ENCODE measurements around the gene ZNF853. TPM values are rescaled to one million over a fixed set of nuclear protein-coding genes. Genes with fewer than 3 reads are reported as not detected.

The ZNF853 gene
- total and polyA plus RNA-seq, 2 of the 8 experiments (the other 6 are each of a cell fraction or from before 2014, with no cell fraction given) = 4.3 to 5.7 TPM

DNA sequence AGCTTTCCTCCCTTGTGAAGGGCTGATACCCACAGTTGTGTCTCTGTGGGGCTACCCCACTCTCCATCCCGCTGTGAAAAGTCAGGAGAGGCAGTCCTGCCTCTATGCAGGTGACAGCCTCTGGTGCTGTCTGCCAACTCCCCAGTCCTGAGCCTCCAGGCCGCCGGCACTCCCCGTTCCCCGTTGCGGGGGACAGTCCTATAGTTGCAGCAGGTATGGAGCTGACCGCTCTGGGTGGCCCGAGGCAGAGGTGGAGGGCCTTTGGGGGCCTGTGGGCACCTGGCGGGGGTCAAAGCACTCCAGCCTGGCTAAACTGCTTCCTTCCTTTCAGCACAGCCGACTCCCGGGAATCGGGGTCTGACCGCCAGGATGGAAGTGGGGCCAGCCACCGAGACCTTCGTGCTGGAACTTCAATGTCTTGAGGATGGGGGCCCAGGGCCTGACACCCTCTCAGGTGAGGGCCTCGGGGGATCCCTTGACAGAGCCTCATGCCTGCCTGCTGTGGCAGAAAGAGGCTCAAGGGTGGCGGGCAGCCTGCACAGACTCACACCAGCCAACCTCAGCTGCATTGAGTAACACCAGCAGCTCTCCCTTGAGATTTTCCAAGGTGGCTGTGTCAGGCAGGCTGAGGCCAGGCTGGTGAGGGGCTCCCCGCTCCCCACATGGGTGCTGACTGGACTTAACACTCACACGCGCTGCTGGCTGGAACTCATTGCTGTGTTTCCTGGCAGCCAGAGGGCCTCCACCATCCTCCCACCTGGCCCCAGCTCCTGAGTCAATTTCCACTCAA is 1.6 kb downstream of the ZNF853 start:
- no peak overlapping the region for H3K23ac ChIP-seq (ENCODE audit: insufficient read length)
- peaks cover 2 to 11% (median 6%) of the 10 kb centered on the region in 4 experiments; a peak in 4 of 8 replicates for H3K36me3 ChIP-seq (ENCODE audit: control insufficient read depth in 2 of 4, insufficient read depth in 4 of 4, low read length in 3 of 4)
- H4K5ac ChIP-seq (ENCODE audit: insufficient read length, low read depth, low read length) = no peak overlapping the region
- H3K9me3 ChIP-seq (ENCODE audit: insufficient read depth in 2 of 2, low read depth in 1 of 2, low read length in 1 of 2) = no peaks in the 10 kb centered on the region
- H3K4me2 ChIP-seq (ENCODE audit: insufficient read depth in 1 of 2, low read depth in 2 of 2, low read length in 2 of 2) = no peak overlapping the region
- H3K18ac ChIP-seq (ENCODE audit: extremely low read depth, low read length) = no peak overlapping the region
- DNase-seq (ENCODE audit: low read depth in 1 of 2, low spot score in 2 of 2) = no peak
- CTCF ChIA-PET (ENCODE audit: partially characterized antibody) = interaction anchor here (0.7 to 1.0 kb wide), 3 partner anchors 38 to 241 kb away, joined by 3 read pairs; no protein-coding TSS in a partner anchor
- H4K20me1 ChIP-seq (replicated peaks in 1 of 2; ENCODE audit: control insufficient read depth in 1 of 2, insufficient read depth in 2 of 2, low read length in 2 of 2) = peaks cover 0 to 7% of the 10 kb centered on the region in 2 experiments
- no peak overlapping the region for H4K91ac ChIP-seq (replicated peaks; ENCODE audit: insufficient read length, low read length)
- no peak overlapping the region for H2BK15ac ChIP-seq (ENCODE audit: low read length)
- peaks cover 0 to 12% (median 7%) of the 10 kb centered on the region in 4 experiments; a peak in 5 of 7 replicates for H3K4me1 ChIP-seq (replicated peaks in 1 of 4; ENCODE audit: control insufficient read depth in 3 of 4, insufficient read depth in 4 of 4, low read length in 3 of 4)
- no peak overlapping the region for H3K9ac ChIP-seq (replicated peaks in 1 of 4; ENCODE audit: extremely low read depth in 1 of 4, low read depth in 3 of 4, low read length in 3 of 4)
- H2BK20ac ChIP-seq (ENCODE audit: low read length) = no peak overlapping the region
- peaks cover 7% of the 10 kb centered on the region; the same call in 1 of the 2 replicates for H3K23me2 ChIP-seq (ENCODE audit: low read depth, low read length)
- H4K8ac ChIP-seq (ENCODE audit: extremely low read depth, insufficient read depth, low read length) = no peak overlapping the region
- POLR2A ChIA-PET (ENCODE audit: partially characterized antibody) = interaction anchor here (0.6 to 2.0 kb wide), 3 partner anchors 27 to 101 kb away, joined by 3 to 6 read pairs (median 3); partner anchors contain the start of gene INTS15
- no peak overlapping the region for H3K56ac ChIP-seq (replicated peaks; ENCODE audit: insufficient read length, low read depth, low read length)
- no peak overlapping the region for H2BK5ac ChIP-seq (ENCODE audit: low read depth, low read length)
- TF ChIP-seq SIX5 (IDR thresholded peaks at IDR 0.05; ENCODE audit: low read depth, low read length) = no peak
- TF ChIP-seq, protein P1, sequence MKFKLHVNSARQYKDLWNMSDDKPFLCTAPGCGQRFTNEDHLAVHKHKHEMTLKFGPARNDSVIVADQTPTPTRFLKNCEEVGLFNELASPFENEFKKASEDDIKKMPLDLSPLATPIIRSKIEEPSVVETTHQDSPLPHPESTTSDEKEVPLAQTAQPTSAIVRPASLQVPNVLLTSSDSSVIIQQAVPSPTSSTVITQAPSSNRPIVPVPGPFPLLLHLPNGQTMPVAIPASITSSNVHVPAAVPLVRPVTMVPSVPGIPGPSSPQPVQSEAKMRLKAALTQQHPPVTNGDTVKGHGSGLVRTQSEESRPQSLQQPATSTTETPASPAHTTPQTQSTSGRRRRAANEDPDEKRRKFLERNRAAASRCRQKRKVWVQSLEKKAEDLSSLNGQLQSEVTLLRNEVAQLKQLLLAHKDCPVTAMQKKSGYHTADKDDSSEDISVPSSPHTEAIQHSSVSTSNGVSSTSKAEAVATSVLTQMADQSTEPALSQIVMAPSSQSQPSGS (IDR thresholded peaks at IDR 0.05; ENCODE audit: low read length) = no peak
- TF ChIP-seq JUND (IDR thresholded peaks at IDR 0.05; ENCODE audit: low read length) = no peak
- TF ChIP-seq JUN (IDR thresholded peaks at IDR 0.05; ENCODE audit: low read depth, low read length) = no peak
- no peak for TF ChIP-seq GABPA (IDR thresholded peaks at IDR 0.05; ENCODE audit: borderline replicate concordance, insufficient read depth, low read length)
- TF ChIP-seq CHD2 (IDR thresholded peaks at IDR 0.05; ENCODE audit: low read length) = no peak
- no peak for TF ChIP-seq RXRA (IDR thresholded peaks at IDR 0.05; ENCODE audit: insufficient read depth, low read depth, low read length)
- TF ChIP-seq CBX5 (IDR thresholded peaks at IDR 0.05; ENCODE audit: low read depth, low read length) = no peak
- no peaks in the 10 kb centered on the region for H3K79me2 ChIP-seq (ENCODE audit: control insufficient read depth in 1 of 2, insufficient read depth in 2 of 2, low read length in 2 of 2)
- no peak overlapping the region for H3K4me3 ChIP-seq (ENCODE audit: extremely low read depth in 1 of 4, insufficient read depth in 2 of 4, low read depth in 3 of 4, low read length in 4 of 4)
- H2AFZ ChIP-seq (ENCODE audit: low read length) = no peak overlapping the region
- no peak for FAIRE-seq
- H2BK120ac ChIP-seq (replicated peaks; ENCODE audit: low read depth, low read length) = no peak overlapping the region
- H2BK12ac ChIP-seq (ENCODE audit: low read depth, low read length) = no peak overlapping the region
- no peak overlapping the region for H3K4ac ChIP-seq (replicated peaks; ENCODE audit: insufficient read length, low read depth, low read length)
- H3K27ac ChIP-seq (ENCODE audit: low read depth, low read length) = no peak overlapping the region
- 94% methylated on average over 20 of the region's 20 CpGs; no CpG with 5 or more reads in 1 of the 2 experiments for WGBS, 2 experiments (ENCODE audit: extremely low coverage in 1 of 2, insufficient coverage in 1 of 2, insufficient read length in 1 of 2, insufficient replicate concordance in 2 of 2, low coverage in 1 of 2, low lambda C conversion rate in 2 of 2, missing lambda C conversion rate in 1 of 2)
- H2AK5ac ChIP-seq (ENCODE audit: low read depth, low read length) = no peak overlapping the region
- peaks cover 0 to 4% (median 0%) of the 10 kb centered on the region in 4 experiments; a peak in 1 of 7 replicates for H3K27me3 ChIP-seq (replicated peaks in 1 of 4; ENCODE audit: control insufficient read depth in 3 of 4, extremely low read depth in 1 of 4, insufficient read depth in 3 of 4, low read length in 3 of 4)
- H3K14ac ChIP-seq (ENCODE audit: insufficient read length) = no peak overlapping the region
- H3K79me1 ChIP-seq (ENCODE audit: low read depth, low read length) = peaks cover 2% of the 10 kb centered on the region; the same call in 1 of the 2 replicates
